AG10803 (cell line): ENCODE measurements around the gene CD151.

Experiments used
- DNase-seq: peaks from one replicate; pipeline ENCODE4 v3.0.0; 2010; ENCODE audit warnings: low read depth
- H3K4me3 ChIP-seq: 2 replicates; pipeline ENCODE4 v1.5.1; 2011; ENCODE audit warnings: mild to moderate bottlenecking, low read length, control low read depth
- TF ChIP-seq, protein P1 (sequence below): conservative IDR thresholded peaks from 2 replicates; pipeline ENCODE4 v1.5.1; 2011; ENCODE audit warnings: mild to moderate bottlenecking, low read length, control low read depth, inconsistent platforms

Gene CD151

DNA sequence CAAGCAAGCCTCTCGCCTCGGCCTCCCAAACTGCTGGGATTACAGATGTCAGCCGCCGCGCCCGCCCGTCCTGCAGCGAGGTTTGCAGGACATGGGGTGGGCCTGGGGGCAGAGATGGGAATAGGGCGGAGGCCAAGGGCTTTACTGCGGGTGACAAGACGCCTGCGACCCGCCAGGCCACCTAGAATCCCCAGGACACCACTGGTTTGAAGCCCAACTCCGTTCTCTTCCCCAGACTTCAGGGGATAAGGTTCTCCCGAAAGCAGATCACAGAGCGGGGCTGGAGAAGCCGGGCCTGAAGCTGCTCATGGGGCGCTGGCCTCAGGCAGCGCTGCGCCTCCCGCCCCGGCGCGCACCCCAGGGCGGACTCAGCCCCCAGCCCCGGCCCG is 9.2 kb downstream of the CD151 start:
- TF ChIP-seq, protein P1, sequence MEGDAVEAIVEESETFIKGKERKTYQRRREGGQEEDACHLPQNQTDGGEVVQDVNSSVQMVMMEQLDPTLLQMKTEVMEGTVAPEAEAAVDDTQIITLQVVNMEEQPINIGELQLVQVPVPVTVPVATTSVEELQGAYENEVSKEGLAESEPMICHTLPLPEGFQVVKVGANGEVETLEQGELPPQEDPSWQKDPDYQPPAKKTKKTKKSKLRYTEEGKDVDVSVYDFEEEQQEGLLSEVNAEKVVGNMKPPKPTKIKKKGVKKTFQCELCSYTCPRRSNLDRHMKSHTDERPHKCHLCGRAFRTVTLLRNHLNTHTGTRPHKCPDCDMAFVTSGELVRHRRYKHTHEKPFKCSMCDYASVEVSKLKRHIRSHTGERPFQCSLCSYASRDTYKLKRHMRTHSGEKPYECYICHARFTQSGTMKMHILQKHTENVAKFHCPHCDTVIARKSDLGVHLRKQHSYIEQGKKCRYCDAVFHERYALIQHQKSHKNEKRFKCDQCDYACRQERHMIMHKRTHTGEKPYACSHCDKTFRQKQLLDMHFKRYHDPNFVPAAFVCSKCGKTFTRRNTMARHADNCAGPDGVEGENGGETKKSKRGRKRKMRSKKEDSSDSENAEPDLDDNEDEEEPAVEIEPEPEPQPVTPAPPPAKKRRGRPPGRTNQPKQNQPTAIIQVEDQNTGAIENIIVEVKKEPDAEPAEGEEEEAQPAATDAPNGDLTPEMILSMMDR: no peak
- no peak for DNase-seq
- H3K4me3 ChIP-seq: peak overlapping the region; percentile 94

DNA sequence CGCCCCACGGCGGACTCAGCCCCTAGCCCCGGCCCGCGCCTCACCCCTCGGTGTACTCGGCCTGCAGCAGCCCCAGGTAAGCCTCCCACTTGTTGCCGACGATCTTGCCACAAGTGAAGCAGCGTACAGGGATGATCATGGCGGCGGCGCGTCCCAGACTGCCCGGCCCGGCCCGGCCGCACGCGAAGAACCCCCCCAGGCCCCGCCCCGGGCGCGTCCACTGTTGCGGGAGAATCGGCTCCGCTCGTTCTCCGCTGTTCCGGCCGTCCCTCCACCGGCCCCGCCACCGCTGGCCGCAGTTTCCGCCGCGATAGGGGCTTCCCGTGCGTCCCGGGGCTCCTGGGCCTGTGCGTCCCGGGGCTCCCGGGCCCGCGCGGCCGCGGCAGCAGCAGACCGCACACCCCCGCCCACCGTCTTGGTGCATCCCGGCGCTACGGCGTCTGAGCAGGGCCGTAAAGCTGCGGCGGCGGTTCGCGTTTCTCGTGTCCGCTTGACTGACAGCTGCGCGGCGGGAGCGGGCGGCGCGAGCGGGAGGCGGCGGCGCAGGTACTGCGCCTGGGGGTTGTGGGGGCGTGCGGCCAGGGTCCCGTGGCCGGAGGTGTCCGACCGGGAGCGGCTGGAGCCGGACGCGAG is 9.7 kb downstream of the CD151 start, which contains the start of the genes POLR2L and TSPAN4:
Gene POLR2L, minus strand, starts transcription at position 160 of the 633 bp plus-strand sequence. Its CDS starts 21 bp downstream, at position 139.
Gene TSPAN4, plus strand, starts transcription at position 483 of the 633 bp plus-strand sequence. CDS start 7,453 bp downstream, outside the sequence.
- H3K4me3 ChIP-seq: peak within 1 kb of the TSS; percentile 94
- TF ChIP-seq, protein P1: no peak
- DNase-seq: peak; percentile 88

DNA sequence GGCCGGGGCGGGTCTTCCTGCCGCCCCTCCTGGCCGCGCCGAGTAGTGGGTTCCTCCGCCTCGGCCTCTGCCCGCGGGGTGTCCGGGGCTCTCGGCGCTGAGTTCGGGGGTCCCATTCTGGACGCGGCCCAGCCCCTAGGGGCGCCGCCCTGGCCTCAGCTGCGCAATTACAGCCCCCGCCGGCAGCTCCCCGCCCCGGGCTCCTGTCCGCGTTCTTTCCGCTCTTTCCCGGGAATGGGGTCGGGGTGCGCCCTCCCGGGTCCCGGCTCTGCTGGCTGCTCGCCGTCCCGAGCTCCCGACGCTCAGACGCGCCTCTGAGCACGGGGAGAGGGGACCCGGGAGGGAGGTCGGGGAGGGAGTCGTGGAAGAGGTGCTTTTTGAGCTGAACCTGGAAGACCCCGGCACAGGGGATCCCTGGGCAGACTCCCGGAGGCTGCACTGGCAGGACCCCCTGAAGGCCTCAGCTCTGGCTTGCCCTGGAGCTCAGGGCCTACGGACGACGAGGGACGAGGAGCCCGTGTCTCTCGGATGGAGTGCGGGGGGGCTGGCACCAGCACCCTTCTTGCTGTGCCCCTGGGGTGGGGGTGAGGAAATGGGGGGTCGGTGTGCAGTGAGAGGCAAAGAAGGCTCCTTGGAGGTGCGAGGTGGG is 10.5 kb downstream of the CD151 start:
- DNase-seq: no peak
- TF ChIP-seq, protein P1: no peak
- peak overlapping the region; percentile 94 for H3K4me3 ChIP-seq

- peak overlapping the region; percentile 94 for H3K4me3 ChIP-seq
- TF ChIP-seq, protein P1: no peak
- peak; percentile 98 for DNase-seq
Observed at GRCh38 chr11:843818-844692, 11.3 kb downstream of the CD151 start.

DNA sequence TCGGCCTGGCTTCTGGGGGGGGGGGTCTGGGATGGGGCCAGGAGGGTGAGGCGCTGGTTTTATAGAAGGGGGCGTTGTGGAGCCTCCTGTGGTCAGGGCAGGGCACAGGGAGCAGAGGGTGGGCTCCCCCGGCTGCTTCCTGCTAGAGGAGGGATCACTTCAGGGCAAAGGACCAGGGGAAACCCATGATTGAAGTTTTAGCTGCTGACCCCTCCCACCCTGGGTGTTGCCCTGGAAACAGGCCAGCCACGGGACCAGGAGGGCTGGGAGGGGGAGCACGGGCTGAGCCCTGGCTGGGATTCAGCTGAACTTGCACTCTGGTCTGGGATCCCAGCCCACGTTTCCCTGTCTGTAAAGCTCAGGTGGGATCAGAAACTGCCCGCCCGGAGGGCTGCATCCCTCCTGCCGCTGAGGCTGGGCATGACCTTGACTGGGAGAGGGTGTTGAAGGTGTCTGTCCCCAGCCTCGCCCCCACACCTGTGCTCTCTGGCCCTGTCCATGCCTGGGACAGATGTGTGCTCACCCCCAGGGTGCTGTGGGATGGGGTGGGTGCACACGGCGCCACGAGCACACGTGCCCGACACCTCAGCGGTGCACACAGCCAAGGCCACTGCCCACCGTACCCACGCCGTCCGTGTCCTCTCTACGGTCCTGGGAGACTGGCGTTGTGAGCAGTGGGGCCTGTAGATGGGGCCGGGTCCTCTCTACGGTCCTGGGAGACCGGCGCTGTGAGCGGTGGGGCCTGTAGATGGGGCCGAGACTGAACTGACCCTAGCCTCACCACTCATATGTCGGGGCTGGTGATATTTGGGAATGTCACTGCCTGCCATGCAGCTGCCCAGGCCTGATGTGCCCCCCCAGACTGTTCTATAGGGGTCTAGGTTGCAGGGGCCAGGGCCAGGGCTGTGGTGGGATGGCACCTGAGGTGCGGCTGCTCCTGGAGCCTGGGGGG is 12.2 kb downstream of the CD151 start:
- DNase-seq: peak; percentile 95
- peak overlapping the region; percentile 94 for H3K4me3 ChIP-seq
- TF ChIP-seq, protein P1: no peak

- TF ChIP-seq, protein P1: no peak
- no peak for DNase-seq
- peak overlapping the region; percentile 94 for H3K4me3 ChIP-seq
Observed at GRCh38 chr11:845872-846495, 13.2 kb downstream of the CD151 start.
